Uterus (tissue), 4 donors: ENCODE results near the gene CDK10. TPM values are rescaled to one million over a fixed set of nuclear protein-coding genes. Genes with fewer than 3 reads are reported as not detected.
"Not testable (repeated sequence)": the region's sequence is repeated elsewhere in the genome, so short reads cannot be mapped to it uniquely, and the experiment has no call there.

Experiments
- DNase-seq, 2 donors: peaks; one replicate each; pipeline ENCODE4 v3.0.0-alpha.2; 2019 to 2020
- H3K27ac ChIP-seq, 2 donors: fragments of 200-600 bp; sonication (generic); 1 replicate in 1 of 2; 2 replicates in 1 of 2; pipeline ENCODE4 v1.5.1; 2016 to 2018
- H3K27me3 ChIP-seq, 2 donors: fragments of 200-600 bp; sonication (generic); one replicate each; pipeline ENCODE4 v1.5.1; 2018 to 2019; ENCODE audit warnings: control low read depth in 1 of 2
- H3K36me3 ChIP-seq, 2 donors: fragments of 200-600 bp; sonication (generic); one replicate each; pipeline ENCODE4 v1.5.1; 2019; ENCODE audit warnings: control low read depth in 1 of 2
- H3K4me1 ChIP-seq, 2 donors: fragments of 200-600 bp; sonication (generic); one replicate each; pipeline ENCODE4 v1.5.1; 2018 to 2019; ENCODE audit warnings: control low read depth in 1 of 2
- H3K4me3 ChIP-seq, 2 donors: fragments of 200-600 bp; sonication (generic); 1 replicate in 1 of 2; 2 replicates in 1 of 2; pipeline ENCODE4 v1.5.1; 2018 to 2019; ENCODE audit warnings: mild to moderate bottlenecking in 1 of 2
- H3K9me3 ChIP-seq, 2 donors: fragments of 200-600 bp; sonication (generic); one replicate each; pipeline ENCODE4 v1.5.1; 2019; ENCODE audit warnings: control low read depth in 1 of 2
- CTCF ChIP-seq, 4 experiments: fragments of 200-600 bp in 2 of 4; fragments of 450-650 bp in 2 of 4; sonication (generic) in 2 of 4; IDR thresholded peaks; one replicate each; pipeline ENCODE4 v1.5.1; 2016 to 2019; ENCODE audit warnings: antibody characterized with exemption in 4 of 4, mild to moderate bottlenecking in 2 of 4, moderate library complexity in 1 of 4
- POLR2A ChIP-seq, 2 donors: fragments of 450-650 bp; IDR thresholded peaks; one replicate each; pipeline ENCODE4 v1.6.1; 2016; ENCODE audit warnings: antibody characterized with exemption in 2 of 2, mild to moderate bottlenecking in 1 of 2, moderate library complexity in 1 of 2
- intact Hi-C: fragments of 100-400 bp; cut with DNase I; formaldehyde crosslinking; loops from one replicate; pipeline ENCODE4 v1.15.1; 2023; ENCODE audit warnings: low total_unique reads
- total RNA-seq, 4 donors: library from RNA; depleted of rRNA in 3 of 4; stranded (reverse); fragments of >200 nt in 3 of 4; gene quantifications; one replicate each; pipeline versions ENCODE4 v1.1.0 to v1.2.4, GENCODE V29; 2014 to 2023
- donor health status: DM: yes; HTN: yes; CAD: no.

The CDK10 gene
- total RNA-seq, 4 donors from 2014 or later = 13.8 to 90.7 (median 62.5) TPM

DNA sequence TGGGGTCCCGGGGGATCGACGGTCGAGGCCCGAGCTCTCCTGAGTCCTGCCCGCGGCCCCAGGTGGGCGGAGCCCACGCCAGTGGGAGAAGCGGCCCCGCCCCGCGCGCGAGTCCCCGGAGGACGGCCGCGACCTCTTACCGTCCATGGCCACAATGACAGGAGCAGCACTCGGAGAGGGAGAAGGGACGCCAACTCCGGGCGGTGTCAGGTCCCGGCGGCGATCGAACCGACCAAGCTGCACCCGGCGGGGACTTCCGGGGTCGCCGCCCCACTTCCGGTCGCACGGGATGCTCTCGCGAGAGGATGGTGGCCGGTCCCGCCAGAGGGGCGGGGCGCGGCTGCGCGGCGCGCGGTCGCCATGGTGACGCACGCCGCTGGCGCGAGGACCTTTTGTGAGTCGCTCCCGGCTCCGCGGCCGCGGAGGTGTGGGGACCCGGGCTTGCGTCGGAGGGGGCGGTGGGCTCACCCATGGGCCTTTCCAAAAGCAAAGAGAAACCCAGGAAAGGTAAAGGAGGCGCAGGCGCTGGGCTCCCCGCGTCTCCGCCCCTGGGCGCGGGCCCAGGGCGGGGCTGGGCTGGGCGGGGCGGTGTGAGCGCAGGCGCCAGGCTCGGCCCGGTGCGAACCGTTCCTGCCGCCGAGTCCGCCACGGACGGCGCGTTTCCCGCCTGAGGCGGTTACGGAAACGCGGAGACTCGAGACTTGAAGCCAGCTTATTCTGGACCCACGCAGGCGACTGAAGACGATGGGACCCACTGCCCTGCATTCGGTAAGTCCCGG lies 28.9 kb upstream of the CDK10 start, which contains the start of the genes CHMP1A and SPATA33:
Gene CHMP1A (minus strand): TSS at position 267 of the 779 bp plus-strand sequence. CDS start 120 bp downstream, at position 147.
Gene SPATA33 (plus strand): TSS at position 395 of the 779 bp plus-strand sequence. CDS start 76 bp downstream, at position 471.
- Histone ChIP-seq H3K9me3 (no peaks in the 10 kb centered on the region), H3K27me3 (no peaks in the 10 kb centered on the region), H3K4me1 (peaks cover 0 to 7% of the 10 kb centered on the region in 2 donors), H3K36me3 (no peaks in the 10 kb centered on the region), H3K4me3 (peak within 1 kb of the TSS; percentile 64 to 84), H3K27ac (peak within 1 kb of the TSS; percentile 30 to 62)
- intact Hi-C loops = no loop called here
- DNase-seq = peak; percentile 81 to 92
- TF ChIP-seq CTCF (IDR thresholded peaks at IDR 0.05) (no peak), POLR2A (IDR thresholded peaks at IDR 0.05) (peak in 1 of 2 donors; percentile 61)

DNA sequence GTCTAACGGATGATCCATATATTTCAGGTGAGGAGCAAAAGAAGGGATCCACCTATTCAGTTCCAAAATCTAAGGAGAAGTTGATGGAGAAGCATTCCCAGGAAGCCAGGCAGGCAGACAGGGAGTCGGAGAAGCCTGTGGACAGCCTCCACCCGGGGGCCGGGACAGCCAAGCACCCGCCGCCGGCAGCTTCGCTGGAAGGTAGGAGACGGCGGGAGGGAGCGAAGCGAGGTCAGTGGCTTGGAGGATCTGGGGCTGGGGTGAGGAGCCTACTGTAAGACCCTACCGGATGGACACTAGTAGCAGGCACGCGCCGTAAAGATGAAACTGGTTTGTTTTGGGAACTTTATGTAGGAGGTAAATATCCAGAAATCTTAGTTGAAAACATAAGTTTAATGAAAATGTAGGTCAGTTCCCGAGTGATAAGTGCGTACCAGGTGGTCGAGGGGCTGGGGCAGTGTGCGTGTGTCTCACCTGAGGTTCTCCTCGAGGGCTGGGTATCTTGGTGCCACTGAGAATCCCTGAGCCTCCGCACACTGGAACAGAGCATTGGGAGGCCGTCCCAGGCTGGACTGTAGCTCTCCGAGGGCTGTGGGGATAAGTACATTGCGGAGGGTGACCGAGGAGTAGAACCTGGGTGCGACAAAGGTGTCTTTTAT lies 28.1 kb upstream of the CDK10 start:
- H3K27me3 ChIP-seq = no peaks in the 10 kb centered on the region
- no peaks in the 10 kb centered on the region for H3K36me3 ChIP-seq
- peak overlapping the region; percentile 64 to 84 for H3K4me3 ChIP-seq
- peak overlapping the region; percentile 30 to 62 for H3K27ac ChIP-seq
- intact Hi-C loops = no loop called here
- H3K9me3 ChIP-seq = no peaks in the 10 kb centered on the region
- H3K4me1 ChIP-seq = peaks cover 0 to 7% of the 10 kb centered on the region in 2 donors
- no peak for DNase-seq
- TF ChIP-seq CTCF (IDR thresholded peaks at IDR 0.05) (no peak), POLR2A (IDR thresholded peaks at IDR 0.05) (no peak)

- H3K9me3 ChIP-seq = no peaks in the 10 kb centered on the region
- no peak overlapping the region for H3K4me3 ChIP-seq
- DNase-seq = no peak
- H3K27me3 ChIP-seq = no peaks in the 10 kb centered on the region
- intact Hi-C loops = no loop called here
- TF ChIP-seq POLR2A (IDR thresholded peaks at IDR 0.05) (no peak), CTCF (IDR thresholded peaks at IDR 0.05) (no peak)
- no peaks in the 10 kb centered on the region for H3K36me3 ChIP-seq
- H3K4me1 ChIP-seq = peaks cover 0 to 7% of the 10 kb centered on the region in 2 donors
- no peak overlapping the region for H3K27ac ChIP-seq
Measured at GRCh38 chr16:89660146-89660545, 26.3 kb upstream of the CDK10 start.

GRCh38 chr16:89661215-89661614 lies 25.3 kb upstream of the CDK10 start:
- TF ChIP-seq CTCF (IDR thresholded peaks at IDR 0.05) (no peak), POLR2A (IDR thresholded peaks at IDR 0.05) (no peak)
- intact Hi-C loops = no loop called here
- DNase-seq = no peak
- H3K27ac ChIP-seq = no peak overlapping the region
- no peaks in the 10 kb centered on the region for H3K36me3 ChIP-seq
- peaks cover 0 to 6% of the 10 kb centered on the region in 2 donors for H3K4me1 ChIP-seq
- H3K4me3 ChIP-seq = no peak overlapping the region
- no peaks in the 10 kb centered on the region for H3K9me3 ChIP-seq
- no peaks in the 10 kb centered on the region for H3K27me3 ChIP-seq

- intact Hi-C loops, H3K9me3 ChIP-seq, H3K36me3 ChIP-seq, H3K27me3 ChIP-seq, H3K27ac ChIP-seq, H3K4me1 ChIP-seq, DNase-seq, H3K4me3 ChIP-seq: not testable (repeated sequence)
Measured at GRCh38 chr16:89664238-89664637, 22.3 kb upstream of the CDK10 start.
